GM18861 (cell line): Measurements from ENCODE around the gene COL24A1.
A peak's percentile ranks its signal among the peaks of the same experiment; 100 is the strongest.
"Not testable (repeated sequence)": the region's sequence is repeated elsewhere in the genome, so short reads cannot be mapped to it uniquely, and the experiment has no call there.

Experiments used
- ATAC-seq: cut with Tn5 transposase; IDR thresholded peaks from one replicate; pipeline ENCODE4 v1.9.1; 2021; ENCODE audit not compliant: unreplicated experiment

COL24A1 gene

DNA sequence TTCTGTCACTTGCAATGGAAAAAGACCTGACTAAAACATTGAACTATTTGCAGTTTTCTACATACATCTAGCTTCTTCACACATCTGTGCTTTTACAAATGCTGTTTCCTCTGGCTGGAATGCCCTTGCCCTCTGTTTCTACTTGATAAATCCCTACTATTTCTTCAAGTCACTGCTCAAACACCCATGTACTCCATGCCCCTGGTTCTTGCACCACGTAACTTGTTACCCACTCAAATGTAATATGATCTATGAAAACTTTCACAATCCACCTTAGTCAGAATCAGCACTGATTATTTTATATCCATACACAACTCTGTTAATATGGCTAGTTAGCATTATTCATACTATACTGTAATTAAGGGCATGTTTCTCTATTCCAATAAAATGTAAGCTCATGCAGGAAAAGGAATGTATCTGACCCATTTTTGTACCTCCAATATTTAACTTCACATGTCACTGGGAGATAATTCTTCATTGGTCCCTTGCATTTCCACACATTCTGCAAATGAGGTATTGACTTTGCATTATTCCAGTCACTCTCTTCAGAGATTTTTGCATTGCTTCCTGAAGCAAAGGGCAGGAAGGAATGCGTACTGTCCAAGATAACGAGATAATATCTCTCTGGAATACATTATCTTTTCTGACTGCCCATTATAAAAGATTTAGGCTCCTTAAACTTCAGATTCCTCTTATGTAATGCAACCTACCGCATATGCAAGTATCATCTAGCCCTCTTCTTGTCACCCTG is 158.3 kb downstream of the COL24A1 start:
- ATAC-seq = no peak

DNA sequence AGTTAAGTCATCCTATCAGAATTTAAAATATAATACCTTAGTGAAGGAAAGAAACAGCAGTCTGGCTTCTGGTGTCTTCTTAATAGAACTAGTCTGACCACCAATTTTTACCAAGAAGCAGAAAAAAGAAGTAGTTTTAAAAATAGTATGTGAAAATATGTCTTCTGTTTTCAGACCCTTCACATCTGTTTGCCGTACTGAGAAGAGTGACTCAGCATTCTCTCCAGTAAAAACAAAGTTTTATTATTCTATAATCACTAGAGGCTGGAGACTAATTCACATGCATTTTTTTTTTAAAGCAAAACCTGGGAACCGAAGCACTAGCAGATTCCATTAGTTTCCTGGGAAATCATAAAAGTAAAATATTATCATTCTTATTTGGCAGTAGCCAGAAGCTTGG is 163.8 kb downstream of the COL24A1 start:
- peak; percentile 70 for ATAC-seq

DNA sequence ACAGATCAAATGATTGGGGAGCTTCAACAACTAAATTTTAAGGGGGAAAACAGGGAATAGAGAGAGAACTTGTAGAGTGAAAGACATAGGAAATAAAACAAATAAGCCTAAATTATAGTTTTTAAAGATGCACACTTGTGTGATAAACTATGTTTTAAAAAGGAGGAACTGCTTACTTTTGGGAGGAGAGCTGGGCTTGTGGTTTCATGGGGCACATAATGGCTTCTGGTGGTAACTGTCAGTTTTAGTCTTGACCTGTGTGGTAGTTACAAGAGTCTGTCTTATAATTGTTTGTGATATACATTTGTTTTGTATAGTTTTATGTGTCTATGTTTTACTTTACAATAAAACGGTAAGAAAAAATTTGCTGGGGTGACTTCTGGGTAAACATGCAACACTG is 165.3 kb downstream of the COL24A1 start:
- ATAC-seq = no peak

DNA sequence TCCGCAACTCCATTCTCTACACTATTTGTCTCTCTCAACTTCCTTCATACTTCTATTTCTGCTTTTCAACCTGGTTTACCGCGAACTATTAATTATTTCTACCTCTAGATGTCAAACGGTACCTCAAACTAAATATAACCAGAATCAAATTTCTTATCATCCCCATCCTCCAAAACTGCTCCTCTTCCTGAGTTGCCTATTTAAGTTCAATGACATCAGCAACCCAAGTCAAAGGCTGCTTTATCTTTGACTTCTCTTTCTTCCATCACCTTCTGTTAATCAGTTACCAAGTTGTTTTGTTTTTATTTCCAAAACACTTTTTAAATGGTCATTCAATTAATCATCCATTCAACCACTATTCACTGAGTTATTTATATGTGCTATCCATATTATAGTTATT is 171.9 kb downstream of the COL24A1 start:
- peak; percentile 40 for ATAC-seq

DNA sequence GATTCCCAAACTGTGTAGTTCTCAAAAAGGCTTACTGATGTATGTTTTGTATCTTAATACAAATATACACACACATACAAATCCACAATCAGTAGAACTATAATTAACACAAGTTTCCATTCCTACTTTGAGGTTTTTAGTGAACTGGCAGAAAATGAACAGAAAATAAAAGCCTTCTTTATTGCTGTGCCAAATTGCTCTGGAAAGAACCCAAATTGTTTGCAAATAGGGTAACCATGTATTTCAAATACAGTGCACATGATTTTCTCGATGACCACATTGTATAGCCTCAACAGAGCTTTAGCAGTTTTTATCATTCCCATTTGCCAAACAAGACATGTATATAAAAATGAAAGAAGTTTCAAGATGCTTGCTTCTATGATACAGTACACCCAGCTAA is 173.3 kb downstream of the COL24A1 start:
- ATAC-seq = no peak

DNA sequence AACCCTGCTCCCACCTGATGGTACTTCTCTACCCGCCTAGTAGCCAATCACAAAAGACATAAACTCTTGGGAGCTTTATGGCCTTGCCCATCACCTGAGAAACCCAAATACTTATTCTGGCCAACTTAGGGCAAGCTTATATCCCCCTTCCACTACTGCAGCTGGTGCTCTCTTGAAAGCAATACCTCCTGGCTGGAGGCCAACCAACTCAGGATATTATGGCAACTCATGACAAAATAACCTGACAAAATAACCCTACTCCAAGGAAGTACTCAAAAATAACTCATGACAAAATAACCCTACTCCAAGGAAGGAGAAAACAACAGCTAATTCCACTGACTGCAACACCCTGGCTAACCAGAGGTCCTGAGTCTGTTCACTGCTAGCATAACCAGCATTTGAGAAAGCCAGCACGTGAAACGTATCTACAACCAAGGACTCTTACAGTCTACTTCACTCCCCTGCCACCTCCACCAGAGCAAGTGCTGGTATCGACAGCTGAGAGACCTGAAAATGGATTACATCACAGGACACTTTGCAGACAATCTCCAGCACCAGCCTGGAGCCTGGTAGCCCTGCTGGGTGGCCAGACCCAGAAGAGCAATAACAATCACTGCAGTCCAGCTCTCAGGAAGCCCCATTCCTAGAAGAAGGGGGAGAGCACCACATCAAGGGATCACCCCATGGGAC is 179.9 kb downstream of the COL24A1 start:
- no peak for ATAC-seq

DNA sequence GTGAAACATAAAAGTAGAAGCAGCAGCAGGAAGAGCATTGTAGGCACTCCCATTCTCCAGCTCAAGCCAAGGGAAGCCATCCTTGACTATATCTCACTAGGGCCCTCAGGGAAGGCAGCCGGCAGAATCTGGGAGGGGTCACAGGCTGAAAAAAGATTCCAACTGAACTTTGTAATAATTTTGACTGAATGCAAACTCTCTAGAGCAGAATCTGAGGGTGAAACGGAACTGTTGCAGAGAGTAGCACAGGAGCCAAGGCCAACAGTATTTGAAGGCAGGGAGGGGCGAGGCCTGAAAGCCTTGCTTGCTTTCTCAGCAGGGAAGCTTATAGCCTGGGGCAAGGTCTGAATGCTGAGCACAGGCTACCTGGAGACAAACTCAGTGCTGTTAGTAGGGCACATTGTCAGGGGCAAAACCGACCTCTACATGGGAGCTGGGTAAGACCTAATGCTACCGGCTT is 180.6 kb downstream of the COL24A1 start:
- ATAC-seq = no peak

DNA sequence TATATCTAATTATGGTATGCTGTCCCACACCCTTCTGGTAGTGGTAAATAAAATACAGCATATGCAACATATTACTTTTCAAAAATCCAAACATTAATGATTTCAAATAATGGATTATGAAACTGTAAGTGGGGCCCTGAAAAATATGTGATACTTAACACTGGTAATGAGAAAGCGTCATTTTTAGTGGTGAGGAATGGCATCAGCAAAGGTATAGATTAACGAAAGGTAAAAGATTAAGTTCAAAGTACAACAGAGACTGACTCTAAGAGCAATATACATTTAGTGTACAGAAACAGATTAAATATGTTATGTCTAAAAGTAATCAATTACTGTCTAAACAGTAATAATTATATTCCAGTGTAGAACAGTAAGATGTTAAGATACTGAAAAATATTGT is 194.1 kb downstream of the COL24A1 start:
- ATAC-seq = no peak

DNA sequence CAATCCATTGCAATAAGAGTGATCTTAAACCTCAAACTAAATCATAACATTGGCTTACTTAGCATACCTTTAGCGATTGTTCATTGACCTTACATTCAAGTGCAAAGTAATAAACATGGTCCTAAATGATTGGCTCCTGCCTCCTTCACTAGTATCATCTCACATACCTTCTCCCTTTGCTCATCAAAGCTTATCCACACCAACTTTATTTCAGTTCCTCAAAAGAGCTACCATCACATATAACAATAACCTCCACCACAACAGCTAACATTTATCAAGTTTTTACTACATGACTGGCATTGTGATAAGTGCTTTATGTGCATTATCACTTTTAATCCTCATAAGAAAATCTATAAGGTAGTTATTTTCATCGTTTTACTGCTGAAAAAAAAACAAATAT is 198.8 kb downstream of the COL24A1 start:
- no peak for ATAC-seq

DNA sequence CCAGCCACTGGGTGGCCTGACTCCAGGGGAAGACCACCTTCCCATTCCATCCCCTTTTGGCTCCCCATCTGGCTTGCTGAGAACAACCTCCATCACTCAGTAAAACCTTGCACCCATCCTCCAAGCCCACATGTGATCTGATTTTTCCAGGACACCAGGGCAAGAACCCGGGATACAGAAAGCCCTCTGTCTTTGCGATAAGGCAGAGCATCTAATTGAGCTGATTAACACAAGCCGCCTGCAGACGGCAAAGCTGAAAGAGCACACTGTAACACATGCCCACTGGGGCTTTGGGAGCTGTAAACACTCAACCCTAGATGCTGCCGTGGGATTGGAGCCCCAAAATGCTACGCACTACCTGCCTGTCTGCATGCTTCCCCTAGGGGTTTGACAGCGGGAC is 201.4 kb downstream of the COL24A1 start:
- ATAC-seq = not testable (repeated sequence)

DNA sequence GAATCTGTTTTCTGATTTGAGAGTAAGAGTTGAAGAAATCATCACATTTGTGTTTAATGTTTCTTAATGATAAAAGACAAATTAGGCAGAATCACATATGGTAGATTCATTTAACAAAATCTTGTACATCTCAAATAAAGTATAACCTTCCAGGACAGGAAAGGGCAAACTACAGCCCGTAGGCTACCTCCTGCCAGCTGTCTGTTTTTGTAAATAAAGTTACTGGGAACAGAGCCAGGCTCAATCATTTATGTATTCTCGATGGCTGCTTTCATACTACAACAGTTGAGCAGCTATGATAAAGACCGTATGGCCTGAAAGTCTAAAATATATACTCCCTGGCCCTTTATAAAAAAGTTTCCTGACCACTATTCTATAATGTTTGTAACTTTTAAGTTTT is 204.1 kb downstream of the COL24A1 start:
- ATAC-seq = no peak

DNA sequence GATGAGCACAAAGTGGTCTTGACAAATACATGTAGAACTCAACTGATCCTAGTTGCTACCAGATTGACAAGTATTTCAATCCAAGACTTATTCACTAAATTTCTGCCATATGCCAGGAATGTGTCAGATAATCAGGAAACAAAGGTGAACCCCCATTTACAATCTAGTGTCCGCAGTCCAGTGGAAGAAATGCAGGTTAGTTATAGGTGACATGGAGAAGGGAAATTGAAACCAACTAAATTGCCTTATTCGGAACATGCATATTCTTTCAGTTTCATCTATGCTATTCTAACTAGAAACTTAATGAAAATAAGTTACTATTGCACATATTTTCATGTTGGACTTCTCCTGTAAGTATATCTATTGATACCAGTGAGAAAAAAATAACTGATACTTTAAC is 209.4 kb downstream of the COL24A1 start:
- ATAC-seq = no peak

DNA sequence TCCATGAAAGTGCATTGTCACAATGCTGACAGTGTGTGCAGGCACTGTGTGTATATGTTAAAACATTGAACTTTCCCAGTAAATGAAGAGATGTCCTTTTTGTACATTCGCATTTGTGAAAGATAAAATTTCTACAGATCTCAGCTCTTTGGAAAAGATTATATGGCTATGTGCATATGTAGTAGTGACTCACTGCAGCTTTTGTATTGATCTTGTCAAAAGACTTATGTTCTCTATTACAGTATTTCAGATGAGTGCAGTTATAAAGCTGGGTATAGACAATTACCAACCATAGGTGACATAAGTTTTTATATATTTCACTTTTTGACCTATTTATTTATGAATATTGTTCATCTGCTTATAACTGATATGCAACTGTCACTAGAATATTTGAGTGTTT is 212.6 kb downstream of the COL24A1 start:
- no peak for ATAC-seq

DNA sequence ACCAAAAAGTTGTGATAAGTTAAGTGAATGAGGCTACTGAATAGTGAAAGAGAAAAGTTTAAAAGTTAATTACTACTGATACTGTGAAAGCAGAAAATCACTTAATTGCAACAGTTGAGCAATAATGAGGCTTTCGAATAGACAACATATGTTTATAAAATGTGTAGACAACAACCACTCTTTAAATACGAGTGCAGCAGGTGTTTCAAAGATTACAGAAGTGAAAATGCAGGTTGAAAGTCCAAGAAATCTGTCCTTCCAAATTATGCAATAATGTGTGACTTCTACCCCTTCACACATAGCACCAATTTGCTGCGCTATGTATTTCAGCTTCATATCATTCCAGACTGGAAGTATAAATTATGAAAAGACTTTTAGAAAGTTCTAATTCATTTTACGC is 213.0 kb downstream of the COL24A1 start:
- ATAC-seq = no peak

DNA sequence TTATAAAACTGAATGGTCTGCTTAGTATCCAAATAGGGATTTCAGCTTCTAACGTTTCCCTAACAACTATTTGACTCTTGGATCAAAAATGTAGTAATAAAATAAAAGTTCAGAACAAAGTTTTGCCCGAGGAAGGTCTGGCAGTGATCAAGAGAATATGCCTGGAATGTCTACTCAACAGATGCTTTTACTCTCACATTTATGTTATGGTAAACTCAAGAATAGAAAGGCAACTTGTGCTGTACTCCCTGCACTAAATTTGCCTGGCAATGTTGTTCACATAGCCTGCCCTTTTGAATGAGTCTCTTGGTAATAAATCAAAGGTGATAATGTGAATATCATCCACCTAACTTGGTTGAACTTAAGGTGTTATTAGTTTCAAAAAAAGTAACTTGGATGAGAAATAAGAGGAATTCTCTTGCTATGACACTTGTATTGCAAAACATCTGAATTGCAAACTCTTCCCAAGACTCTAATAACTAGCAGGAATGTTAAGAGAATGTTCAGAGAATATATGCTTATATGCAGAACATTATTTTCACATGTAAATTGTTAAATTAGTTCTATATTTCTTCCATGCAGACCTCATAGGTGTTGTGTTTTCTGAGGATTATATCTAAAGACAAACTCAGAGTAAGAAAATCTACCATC is 215.8 kb downstream of the COL24A1 start:
- ATAC-seq = no peak

DNA sequence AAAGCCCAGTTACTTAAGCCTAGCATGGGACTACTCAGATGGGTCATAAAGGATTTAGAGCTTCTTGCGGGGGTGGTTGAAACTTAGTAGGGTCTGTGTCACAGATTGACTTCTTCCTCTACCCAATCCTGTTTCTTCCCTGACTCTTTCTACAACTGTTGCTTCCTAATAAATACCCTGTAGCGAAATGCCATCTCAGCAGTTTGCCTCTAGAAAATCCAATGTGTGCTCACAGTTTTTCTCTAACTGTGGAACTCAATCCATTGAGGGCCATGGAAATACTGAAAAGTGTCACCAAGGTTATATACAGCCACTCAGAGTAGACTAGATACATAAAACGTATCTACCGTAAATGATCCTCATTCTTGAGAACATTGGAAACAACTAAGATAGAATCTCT is 217.7 kb downstream of the COL24A1 start:
- no peak for ATAC-seq

DNA sequence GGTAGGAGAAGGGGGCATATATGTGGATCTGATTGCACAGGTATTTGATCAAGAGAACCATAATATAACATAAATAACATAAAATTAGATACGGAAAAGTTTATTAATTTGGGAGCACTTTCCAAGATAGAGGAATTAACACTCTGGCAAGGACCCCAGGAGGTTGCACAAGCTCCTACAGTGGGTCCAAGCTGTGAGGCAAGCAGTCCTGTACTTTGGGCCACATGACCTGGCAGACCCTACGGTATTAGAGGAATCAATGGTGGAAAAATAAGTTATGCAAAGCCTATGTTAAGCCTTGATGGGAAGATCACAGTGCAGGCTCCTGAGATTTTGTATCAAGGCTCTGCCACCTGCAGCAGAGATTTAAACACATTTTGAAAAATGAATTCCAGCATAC is 220.1 kb downstream of the COL24A1 start:
- no peak for ATAC-seq

DNA sequence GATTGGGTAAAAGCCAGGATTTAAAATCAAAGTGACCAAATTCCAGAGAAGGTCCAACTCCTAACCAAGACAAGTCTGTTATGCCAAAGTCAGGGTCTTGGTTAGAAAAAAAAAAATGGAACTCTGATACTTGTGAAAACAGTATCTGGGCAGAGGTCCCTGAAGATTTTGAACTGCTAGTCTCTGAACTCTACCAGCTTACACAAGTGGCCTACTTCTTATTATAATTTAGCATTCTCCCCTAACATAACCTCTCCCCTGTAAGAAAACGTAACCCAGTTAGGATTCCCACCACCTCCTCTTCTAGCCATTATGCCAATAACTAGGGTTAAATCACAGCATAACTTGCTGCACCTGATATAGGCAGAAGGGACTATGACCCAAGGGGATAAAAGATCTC is 220.5 kb downstream of the COL24A1 start:
- ATAC-seq = no peak

DNA sequence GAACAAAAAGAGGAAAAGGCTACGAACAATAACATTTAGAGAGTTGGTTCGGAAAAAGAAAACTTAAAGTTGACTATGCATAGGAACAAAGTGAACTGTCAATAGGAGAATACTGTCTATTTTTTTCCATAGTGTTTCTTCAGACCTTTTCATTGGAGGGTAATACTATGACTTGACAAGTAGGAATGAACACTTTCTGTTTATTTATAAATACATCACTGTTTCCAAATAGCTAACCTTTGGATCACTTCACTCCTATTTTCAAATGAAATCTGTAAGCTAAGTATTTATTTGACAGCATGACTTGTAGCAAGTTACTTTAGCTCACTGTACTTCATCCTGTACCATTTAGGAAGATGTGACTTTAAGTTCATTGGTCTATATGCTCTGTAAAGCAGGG is 221.3 kb downstream of the COL24A1 start:
- no peak for ATAC-seq

DNA sequence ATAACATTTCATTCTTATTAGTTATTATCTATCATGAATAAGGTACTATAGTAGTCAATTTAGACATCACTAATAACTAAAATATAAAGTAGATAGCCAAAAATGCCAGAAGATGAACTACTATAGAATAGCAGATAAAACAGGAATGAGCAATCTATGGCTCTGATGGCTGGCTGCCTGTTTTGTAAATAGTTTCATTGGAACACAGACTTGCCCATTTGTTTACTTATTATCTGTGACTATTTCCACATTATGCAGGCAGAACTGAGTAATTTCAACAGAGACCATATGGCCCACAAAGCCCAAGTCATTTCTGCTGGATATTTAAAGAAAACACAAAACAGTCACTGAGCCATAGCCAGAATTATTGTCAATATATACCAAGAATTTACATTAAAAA is 222.1 kb downstream of the COL24A1 start:
- no peak for ATAC-seq

DNA sequence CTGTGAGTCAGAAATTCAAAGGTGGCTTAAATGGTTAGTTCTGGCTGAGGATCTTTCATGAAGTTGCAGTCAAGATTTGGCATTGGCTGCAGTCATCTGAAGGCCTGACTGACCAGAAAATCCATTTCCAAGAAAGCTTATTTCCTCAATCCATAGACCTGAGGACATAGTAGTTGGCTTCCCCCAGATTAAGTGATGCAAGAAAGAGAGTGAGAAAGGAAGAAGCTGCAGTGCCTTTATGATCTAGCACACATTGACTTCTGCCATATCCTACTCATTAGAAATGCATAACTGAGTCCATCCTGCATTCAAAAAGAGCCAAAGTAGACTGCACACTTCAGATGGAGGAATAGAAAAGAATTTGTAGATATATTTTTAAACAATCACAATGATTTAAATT is 222.6 kb downstream of the COL24A1 start:
- no peak for ATAC-seq

DNA sequence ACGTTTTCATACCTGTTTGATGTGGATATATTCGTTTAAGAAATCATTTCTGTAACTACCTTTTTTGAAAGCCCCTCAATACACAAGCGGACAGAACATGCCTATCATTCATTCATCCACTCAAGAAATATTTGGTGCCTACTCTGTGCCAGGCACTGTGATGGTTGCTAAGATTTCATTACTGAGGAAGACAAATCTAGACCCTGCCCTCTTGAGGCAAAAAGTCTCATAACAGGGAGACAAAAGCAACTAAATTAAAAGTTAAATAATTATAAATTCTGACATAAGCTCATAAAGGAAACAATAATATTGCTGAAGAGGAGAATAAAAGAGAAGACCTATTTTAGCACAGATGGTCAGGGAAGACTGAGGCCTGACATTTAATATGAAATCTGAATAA is 244.8 kb downstream of the COL24A1 start:
- no peak for ATAC-seq
